ENCODE data around the gene RCSD1.
A peak's percentile ranks its signal among the peaks of the same experiment; 100 is the strongest.

RCSD1 gene

GRCh38 chr1:167629681-167630567, at the start of gene RCSD1:
Gene RCSD1, plus strand, starts transcription at chr1:167630232. Its CDS starts 192 bp downstream, at chr1:167630424.
- DNase-seq (ENCODE audit: low read depth): peak; percentile 16
- TF ChIP-seq CTCF (IDR thresholded peaks at IDR 0.05; ENCODE audit: insufficient read depth, low read depth, low read length, missing control alignments): no peak
- peak within 1 kb of the TSS; percentile 42 for H3K4me3 ChIP-seq (ENCODE audit: low read length)

GRCh38 chr1:167582064-167582463, 48.0 kb upstream of the RCSD1 start:
- DNase-seq (ENCODE audit: low read depth): no peak

GRCh38 chr1:167582722-167583121, 47.3 kb upstream of the RCSD1 start:
- no peak overlapping the region for H3K4me3 ChIP-seq (ENCODE audit: low read length)
- TF ChIP-seq CTCF (IDR thresholded peaks at IDR 0.05; ENCODE audit: insufficient read depth, low read depth, low read length, missing control alignments): no peak
- DNase-seq (ENCODE audit: low read depth): no peak

More at GRCh38 chr1:167582064-167582463, 48.0 kb upstream of the RCSD1 start:
- TF ChIP-seq CTCF (IDR thresholded peaks at IDR 0.05; ENCODE audit: insufficient read depth, low read depth, low read length, missing control alignments): no peak
- H3K4me3 ChIP-seq (ENCODE audit: low read length): no peak overlapping the region

- no peak overlapping the region for H3K4me3 ChIP-seq (ENCODE audit: low read length)
- no peak for TF ChIP-seq CTCF (IDR thresholded peaks at IDR 0.05; ENCODE audit: insufficient read depth, low read depth, low read length, missing control alignments)
- DNase-seq (ENCODE audit: low read depth): no peak
These were observed 45.5 kb upstream of the RCSD1 start for GRCh38 chr1:167584581-167584980.

- DNase-seq (ENCODE audit: low read depth): no peak
- no peak for TF ChIP-seq CTCF (IDR thresholded peaks at IDR 0.05; ENCODE audit: insufficient read depth, low read depth, low read length, missing control alignments)
- no peak overlapping the region for H3K4me3 ChIP-seq (ENCODE audit: low read length)
These were observed 42.7 kb upstream of the RCSD1 start for GRCh38 chr1:167587342-167587741.

GRCh38 chr1:167587872-167588271, 42.2 kb upstream of the RCSD1 start:
- H3K4me3 ChIP-seq (ENCODE audit: low read length): no peak overlapping the region
- TF ChIP-seq CTCF (IDR thresholded peaks at IDR 0.05; ENCODE audit: insufficient read depth, low read depth, low read length, missing control alignments): no peak
- no peak for DNase-seq (ENCODE audit: low read depth)

- DNase-seq (ENCODE audit: low read depth): no peak
- no peak for TF ChIP-seq CTCF (IDR thresholded peaks at IDR 0.05; ENCODE audit: insufficient read depth, low read depth, low read length, missing control alignments)
- H3K4me3 ChIP-seq (ENCODE audit: low read length): no peak overlapping the region
These were observed 41.7 kb upstream of the RCSD1 start for GRCh38 chr1:167588361-167588760.
